Ammon's horn (tissue), 1 donor: ENCODE results near the gene KCNIP3.
"Not testable (repeated sequence)": the region's sequence is repeated elsewhere in the genome, so short reads cannot be mapped to it uniquely, and the experiment has no call there.

Source experiments
- DNase-seq: peaks from one replicate; pipeline ENCODE4 v3.0.0-alpha.2; 2016; ENCODE audit warnings: low spot score

Gene KCNIP3

DNA sequence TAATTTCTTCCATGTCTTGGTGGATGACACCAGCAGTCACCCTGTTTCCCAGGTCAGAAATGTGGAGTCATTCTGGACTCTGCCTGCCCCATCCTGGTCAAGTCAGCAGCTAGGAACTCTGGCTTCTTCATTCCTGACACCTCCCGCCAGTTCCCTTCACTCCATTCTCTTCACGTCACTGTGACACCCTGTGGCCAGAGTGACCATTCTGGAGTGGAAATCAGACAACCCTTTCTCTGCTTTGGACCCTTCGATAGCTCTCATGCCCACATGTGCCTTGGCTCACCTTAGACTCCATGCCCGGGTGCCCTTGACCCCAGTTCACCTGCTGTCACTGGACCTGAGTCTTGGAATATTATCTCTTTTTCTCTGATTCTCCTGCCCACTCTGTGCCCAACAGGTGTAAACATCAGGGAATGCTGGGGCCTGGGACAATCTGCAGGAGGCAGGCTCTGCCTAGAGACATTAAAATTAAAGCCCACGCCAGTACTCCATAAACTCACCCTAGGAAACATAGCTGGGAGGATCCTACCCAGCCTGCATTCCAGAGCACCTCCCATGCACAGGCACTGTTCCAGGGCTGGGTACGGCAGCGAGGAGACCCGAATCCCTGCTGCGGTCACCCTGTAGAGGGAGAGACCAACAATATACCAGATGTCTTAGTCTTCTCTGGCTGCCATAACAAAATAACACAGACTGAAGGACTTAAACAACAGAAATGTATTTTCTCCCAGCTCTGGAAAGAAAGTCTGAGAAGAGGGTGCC, 64.3 kb downstream of the KCNIP3 start:
- DNase-seq = no peak

DNA sequence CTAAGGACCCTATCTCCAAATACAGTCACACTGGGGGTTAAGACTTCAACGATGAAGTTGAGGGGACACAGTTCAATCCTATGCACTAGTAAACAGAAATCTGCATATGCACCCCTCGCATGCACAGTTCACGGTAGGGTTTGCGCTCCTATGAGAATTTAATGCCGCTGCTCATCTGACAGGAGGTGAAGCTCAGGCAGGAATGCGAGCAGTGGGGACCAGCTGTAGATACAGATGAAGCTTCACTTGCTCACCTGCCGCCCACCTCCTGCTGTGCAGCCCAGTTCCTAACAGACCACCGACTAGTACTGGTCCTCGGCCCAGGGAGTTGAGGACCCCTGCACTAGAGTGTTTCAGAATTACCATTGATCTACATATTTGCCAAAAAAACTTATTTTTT, 65.3 kb downstream of the KCNIP3 start:
- no peak for DNase-seq

DNA sequence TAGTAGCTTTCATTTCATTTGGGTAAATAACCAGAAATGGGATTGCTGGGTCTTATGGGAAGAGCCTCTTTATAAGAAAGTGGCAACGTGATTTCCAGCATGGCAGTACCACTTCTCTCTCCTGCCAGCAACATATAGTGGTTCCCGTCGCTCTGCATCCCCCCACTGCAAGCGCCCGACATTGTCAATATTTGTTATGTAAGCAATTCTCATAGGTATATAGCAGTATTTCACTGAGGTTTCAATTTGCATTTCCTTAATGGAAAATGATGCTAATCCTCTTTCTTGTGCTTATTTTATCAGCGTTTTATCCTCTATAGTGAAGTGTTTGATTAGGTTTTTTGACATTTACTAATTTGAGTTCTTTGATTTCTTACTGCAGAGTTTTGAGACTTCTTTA, 69.4 kb downstream of the KCNIP3 start:
- DNase-seq = no peak

DNA sequence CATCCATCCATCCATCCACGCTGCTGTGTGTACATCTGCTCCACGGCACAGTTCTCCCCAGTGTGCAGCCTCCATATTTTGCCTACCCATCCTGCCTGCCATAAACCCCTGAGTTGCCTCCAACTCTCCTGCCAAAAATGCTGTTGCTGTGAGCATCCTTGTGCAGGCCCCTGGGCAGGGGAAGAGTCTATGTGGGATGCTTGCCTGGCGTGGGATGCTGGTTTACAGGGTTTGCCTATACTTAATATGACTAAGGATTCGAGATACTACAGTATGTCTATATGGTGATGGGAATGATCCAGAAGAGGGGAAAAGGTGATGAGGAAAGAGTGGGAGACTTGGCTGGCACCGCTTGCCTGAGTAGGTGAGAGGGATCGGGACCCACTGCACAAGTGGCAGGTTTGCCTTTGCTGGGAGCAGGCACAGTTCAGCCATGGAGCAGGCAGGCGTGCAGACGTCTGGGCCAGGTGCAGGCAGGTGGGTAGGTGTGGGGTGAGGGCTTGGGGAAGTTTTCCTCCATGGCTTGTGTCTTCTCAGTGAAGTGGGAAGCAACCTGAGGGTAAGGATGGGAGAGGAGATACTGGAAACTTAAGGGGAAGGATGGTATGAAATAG, 75.2 kb downstream of the KCNIP3 start:
- no peak for DNase-seq

DNA sequence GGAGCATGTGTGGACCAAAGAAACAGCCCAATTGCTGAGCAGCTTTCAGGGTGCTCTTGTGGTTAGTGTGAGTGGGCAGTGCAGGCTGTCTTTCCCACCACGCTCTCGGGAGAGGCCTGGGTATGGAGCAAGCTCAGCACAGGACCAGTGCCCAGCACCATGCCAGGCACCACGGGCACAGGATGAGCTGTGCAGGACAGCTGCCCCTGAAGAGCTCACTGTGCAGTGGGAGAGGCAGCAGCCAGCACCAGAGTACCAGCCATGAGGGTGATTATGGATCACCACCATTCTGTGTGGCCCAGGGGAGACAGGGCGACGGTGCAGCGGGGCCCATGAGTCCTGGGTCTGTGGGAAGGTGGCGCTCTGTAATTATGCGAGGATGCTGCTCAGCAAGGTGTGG, 75.7 kb downstream of the KCNIP3 start:
- DNase-seq = no peak

DNA sequence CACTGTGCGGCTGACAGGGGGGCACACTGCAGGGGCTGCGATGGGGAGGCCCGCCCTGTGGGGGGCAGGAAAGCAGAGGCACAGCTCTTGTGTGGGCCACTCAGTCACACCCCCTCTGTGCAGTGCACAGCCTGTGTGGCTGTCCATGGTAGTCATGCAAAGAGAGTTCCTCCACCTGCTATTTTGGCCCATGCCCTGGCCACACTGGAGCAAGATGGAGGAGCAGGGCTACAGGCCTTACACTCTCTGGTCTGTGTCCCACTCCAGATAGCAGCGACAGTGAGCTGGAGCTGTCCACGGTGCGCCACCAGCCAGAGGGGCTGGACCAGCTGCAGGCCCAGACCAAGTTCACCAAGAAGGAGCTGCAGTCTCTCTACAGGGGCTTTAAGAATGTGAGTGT, 76.9 kb downstream of the KCNIP3 start:
- no peak for DNase-seq

DNA sequence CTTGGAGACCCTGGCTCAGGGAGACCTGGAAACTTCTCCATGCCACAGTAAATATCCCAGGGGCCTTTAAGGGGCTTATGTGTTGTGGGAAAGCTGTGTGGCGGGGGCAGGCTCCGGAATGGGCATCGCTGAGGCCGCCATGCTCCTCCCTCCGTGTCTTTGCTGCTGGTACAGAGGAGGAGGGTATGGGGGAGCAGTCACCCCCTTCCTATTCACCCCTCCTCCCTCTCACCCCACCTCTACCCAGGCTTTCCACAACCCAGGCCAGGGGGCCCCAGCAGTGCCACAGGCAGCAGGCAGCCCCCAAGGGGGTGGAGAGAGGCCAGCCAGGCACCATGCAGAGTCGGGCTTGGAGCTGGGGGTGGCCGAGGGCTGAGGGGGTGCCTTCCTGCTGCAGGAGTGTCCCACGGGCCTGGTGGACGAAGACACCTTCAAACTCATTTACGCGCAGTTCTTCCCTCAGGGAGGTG, 77.3 kb downstream of the KCNIP3 start:
- no peak for DNase-seq

DNA sequence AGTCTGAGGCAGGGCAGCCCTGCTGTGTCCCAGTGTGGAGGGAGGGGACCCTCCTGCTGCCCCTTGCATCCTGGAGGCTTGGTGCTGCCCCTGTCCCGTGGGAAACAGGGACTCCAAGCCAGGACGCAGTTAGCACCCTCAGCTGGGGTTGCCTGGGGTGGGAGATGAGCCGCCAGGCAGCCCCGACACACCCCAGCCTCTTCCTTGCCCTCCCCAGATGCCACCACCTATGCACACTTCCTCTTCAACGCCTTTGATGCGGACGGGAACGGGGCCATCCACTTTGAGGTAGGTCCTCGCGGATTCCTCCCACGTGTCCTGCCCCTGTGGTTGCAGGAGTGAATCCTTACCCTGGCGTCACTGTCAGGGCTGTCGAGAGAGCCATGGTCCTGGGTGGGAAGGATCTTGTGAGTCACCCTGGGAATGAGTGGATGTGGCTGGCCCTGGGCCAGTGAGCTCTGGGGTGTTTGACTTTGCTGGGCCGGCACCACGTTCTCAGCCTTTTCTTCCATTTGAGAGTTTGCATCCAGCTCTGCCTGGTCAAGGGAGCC, 77.8 kb downstream of the KCNIP3 start:
- DNase-seq = no peak

DNA sequence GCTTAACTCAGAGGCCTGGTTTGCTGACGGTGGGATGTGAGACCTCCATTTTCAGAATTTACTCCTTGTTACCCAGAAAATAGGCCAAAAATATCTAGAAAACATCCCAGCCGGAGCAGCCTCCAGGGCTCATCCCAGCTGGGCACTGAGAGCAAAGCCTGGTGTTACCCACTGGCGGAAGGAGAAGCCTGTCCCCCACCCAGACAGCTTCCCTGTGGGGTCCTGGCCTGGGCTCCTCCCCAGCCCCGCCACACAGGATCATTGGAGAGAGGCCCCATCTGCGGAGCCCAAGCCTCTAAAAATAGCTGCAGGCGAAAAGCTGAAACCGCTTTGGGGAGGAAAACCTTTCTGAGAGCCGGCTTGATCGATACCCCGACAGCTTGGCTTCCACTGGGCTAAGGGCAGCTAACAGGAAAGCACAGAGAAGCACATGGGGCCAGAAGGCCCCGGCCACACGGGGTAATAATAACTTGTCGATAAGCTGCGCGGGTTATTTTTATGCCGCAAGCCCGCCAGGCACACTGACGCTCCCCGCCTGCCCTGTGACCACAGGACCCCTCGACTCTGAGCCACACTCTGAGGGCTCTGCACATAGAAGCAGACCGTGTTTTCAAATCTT, 78.5 kb downstream of the KCNIP3 start:
- DNase-seq = no peak

DNA sequence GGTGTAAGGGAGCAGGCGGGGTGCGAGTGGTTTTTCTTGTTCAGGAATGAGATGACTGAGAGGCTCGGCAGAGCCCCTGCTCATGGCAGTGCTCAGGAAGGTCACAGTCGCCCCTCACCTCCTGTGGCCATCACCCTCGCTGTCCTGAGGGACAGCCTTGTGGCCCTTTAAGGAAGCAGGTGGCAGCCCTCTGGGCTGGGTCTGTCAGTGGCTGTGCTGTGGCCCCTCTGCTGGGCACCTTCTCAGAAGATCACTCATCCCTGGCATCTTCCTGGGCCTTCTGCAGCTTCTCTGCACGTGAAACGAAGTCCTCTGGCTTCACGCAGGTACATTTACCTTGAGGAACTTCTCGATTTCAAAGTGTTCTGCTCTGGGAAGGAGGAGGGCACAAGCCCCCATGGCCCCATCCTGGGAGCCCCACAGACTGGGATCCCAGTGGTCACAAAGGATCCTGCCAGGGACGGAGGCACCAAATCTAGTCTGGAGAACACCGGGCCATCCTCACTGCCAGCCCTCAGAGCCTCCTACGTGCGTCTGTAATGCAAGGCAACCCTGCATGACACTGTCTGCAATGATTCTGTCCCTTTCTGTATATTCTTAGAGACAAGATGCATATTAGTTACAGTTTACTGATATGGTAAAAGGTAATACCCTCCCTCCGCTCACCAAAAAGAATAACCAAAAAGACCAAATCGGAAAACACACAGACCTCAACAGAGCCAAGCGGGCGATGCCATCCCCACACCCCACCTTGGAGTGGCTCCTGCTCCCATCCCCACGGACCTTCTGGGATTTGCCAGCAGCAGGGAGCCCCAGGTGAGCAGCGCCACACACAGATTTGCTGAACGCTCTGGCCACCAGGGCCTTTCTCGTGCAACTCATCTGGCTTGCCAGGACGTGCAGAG, 79.4 kb downstream of the KCNIP3 start:
- DNase-seq = no peak

DNA sequence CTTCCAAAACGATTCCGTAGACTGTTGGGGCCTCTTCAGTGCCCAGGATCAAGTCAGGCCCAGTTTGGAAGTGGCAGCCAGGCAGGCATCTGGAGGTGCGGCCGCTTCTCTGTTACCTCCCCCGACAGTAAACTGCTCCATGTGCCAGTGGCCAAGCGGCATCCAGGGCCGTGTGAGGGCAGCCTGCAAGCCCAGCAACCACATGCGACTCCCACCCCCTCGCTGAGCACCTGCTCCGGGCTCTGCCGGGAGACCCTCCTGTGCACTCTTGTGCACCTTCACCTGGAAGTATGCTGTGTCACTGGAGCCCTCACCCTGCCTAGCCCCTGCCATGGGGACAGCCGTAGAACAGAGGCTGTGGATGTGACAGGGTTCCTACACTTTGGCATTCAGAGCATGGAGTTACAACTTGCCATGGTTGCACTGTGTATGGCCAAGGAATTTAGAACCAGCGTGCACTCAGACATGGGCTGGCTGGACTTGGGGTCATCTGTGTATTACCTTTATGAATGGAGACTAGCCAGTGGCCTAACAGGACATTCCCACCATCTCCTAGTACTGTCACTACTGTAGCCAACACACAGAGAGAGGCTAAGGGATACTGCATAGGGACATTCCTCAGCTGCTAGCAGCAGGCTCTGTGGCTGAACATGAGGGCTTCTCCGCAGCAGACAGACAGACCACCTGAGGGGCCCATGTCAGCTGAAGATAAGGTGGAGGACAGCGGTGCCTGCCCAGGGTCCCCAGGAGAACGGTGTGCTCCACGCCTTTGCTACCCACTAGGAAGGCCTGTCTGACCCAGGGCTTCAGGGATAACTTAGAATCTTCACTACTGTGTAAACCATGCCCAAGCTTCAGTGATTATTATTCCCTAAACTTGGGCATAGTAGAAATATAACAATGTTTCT, 80.3 kb downstream of the KCNIP3 start:
- no peak for DNase-seq

DNA sequence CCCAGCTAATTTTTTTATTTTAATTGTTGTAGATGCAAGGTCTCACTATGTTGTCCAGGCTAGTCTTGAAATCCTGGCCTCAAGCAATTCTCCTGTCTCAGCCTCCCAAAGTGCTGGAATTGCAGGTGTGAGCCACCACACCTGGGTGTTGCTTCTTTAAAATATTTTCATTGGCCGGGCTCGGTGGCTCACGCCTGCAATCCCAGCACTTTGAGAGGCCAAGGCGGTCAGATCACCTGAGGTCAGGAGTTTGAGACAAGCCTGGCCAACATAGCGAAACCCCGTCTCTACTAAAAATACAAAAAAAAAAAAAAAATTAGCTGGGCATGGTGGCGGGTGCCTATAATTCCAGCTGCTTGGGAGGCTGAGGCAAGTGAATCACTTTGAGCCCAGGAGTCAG, 81.1 kb downstream of the KCNIP3 start:
- DNase-seq = not testable (repeated sequence)

DNA sequence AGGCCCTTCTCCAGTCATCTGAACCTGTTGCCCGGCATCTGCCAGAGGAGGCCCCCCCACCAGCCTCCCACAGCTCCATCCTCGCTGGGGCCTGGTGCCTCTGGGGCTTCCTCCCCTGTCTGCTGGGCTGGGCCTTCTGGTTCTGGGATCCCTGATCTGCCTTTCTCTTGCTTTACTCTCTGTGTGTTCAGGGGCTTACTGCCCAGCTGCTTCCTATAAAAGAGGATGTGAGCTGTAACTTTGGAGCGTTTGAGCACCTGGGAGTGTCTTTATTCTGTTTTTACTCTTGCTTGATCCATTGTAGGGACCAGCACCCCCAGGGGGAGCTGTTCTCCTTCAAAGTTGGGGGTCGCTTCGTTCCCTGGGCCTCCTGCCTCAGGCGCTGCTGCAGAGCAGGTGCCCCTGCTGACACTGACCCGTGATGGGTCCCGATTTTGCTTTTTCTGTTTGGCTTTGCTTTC, 82.3 kb downstream of the KCNIP3 start:
- DNase-seq = no peak

DNA sequence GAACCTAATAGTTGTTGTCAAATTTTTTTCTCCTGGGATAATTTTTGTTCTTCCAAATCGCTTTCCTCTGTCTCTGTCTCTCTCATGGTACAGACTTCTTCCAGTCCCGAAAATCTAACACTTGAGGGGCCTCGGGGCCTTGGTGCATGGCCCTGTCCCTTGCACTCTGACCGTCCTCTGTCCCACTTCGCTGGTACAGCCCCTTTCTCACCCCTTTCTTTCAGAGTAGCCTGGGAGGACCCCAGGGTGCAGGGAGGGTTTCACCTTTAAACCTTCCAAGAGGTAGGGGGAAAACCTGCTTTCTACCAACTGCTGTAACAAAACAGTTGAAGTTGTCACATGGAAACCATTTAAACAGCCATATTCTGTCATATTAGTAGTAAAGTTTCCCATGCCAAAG, 83.1 kb downstream of the KCNIP3 start:
- no peak for DNase-seq

DNA sequence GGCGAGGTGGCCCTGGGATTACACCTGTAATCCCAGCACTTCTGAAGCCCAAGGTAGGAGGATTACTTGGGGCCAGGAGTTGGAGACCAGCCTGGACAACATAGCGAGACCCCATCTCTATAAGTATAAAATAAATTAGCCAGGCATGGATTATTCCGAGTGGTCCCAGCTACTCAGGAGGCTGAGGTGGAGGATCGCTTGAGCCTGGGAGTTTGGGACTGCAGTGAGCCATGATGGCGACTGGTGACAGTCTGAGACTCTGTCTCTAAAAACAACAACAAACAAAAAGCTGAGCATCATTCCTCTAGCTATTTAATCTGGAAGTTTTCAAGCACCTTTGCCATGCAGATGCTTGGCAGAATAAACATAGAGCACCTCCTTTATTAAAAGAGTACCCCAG, 83.6 kb downstream of the KCNIP3 start:
- DNase-seq = no peak

DNA sequence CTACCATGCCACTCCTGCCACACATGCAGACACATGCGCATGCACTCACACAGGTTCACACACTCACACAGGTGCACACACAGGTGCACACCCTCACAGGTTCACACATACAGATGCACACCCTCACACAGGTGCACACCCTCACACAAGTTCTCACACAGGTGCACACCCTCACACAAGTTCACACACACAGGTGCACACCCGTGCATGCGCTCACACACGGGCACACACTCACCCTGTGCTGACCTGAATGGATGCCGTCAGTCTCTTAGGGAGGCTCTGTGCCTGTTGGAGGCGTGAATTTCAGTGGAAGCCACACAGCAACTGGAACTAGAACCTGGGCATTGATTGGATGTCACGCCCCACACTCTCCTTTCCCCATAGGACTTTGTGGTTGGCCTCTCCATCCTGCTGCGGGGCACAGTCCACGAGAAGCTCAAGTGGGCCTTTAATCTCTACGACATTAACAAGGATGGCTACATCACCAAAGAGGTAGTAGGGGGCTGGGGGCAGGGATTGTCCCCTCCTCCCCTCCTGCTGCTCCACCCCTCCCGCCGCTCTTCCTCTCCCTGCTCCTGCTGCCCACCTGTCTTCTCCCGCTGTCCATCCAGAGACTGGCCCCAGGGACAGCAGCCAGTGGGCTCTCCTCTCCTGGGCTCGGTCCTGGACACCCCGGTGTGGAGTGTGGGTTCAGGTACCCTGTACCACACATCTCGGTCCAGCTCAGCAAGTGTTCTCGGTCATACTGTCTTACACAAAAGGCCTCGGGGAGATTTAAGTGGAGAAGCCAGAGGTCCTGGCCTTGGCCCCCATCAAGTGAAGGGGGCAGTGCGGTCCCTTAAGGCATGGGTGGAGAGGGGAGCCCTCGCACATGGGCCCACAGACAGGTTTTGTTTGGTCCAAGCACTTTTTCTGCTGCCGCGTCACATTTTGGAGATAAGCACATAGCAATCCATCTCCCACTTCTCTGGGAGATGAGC, 84.4 kb downstream of the KCNIP3 start:
- DNase-seq = no peak

DNA sequence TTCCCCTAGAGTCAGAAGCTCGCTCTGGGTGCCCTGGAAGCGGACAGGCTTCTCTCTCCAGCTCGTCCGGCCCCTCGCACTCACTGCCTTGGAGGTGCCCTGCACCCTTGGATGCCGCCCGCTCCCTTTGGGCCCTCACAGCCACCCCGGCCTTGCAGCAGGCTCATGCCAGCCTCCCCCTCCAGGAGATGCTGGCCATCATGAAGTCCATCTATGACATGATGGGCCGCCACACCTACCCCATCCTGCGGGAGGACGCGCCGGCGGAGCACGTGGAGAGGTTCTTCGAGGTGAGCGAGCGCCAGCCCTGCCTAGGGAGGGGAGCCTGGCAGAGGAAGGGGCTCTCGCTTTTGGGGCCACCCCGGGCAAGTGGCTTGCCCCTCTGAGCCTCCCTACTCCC, 85.0 kb downstream of the KCNIP3 start:
- no peak for DNase-seq

DNA sequence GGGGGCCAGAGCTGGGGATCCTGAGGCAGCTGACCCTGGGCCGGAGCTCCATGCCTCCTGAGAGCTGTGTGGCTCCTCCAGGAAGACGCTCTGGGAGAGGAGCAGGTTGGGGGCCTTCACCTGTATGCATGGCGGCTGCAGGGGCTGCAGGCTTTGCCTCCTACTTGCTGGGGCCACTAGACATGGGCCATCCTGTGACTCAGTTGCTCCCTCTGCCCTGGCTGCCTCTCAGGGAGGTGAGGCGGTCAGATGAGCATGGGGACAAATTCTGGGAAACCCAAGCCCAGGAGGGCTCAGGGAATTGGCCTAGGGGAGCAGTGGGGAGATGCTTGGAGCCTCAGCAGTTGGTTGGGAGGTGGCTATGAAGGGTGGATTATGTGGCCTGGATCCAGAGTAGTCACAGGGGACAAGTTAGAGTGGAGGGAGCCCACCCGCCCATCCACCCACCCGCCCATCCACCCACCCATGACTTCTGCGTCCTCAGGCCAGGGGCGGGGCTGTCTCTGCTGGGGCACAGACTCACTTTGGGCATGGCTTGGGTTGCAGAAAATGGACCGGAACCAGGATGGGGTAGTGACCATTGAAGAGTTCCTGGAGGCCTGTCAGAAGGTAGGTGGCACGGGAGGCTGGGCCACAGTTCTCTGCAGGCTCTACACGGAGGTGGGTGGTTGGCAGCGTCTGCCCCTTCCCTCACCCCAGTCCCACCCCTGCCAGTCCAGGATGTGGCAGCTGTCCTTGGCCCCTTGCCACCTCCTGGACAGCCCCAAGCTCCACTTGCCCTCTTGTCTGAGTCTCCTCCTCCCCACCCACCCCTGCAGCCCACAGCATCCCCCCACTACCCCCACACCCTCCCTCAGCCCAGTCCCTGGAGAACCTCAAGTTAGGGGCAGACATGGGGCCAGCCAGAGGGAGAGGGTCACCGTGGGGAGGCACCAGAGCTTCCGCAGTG, 85.8 kb downstream of the KCNIP3 start:
- DNase-seq = no peak
